ENCODE data around the gene RFFL.

GRCh38 chr17:35050170-35050569 lies 13.3 kb downstream of the RFFL start:
- TF ChIP-seq, protein P1, sequence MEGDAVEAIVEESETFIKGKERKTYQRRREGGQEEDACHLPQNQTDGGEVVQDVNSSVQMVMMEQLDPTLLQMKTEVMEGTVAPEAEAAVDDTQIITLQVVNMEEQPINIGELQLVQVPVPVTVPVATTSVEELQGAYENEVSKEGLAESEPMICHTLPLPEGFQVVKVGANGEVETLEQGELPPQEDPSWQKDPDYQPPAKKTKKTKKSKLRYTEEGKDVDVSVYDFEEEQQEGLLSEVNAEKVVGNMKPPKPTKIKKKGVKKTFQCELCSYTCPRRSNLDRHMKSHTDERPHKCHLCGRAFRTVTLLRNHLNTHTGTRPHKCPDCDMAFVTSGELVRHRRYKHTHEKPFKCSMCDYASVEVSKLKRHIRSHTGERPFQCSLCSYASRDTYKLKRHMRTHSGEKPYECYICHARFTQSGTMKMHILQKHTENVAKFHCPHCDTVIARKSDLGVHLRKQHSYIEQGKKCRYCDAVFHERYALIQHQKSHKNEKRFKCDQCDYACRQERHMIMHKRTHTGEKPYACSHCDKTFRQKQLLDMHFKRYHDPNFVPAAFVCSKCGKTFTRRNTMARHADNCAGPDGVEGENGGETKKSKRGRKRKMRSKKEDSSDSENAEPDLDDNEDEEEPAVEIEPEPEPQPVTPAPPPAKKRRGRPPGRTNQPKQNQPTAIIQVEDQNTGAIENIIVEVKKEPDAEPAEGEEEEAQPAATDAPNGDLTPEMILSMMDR (IDR thresholded peaks at IDR 0.05; ENCODE audit: low read depth, low read length, poor library complexity, severe bottlenecking): no peak
- TF ChIP-seq EZH2phosphoT487 (IDR thresholded peaks at IDR 0.05; ENCODE audit: borderline replicate concordance, low read length): no peak
